Measurements from ENCODE around the gene KIRREL3.

KIRREL3 gene

DNA sequence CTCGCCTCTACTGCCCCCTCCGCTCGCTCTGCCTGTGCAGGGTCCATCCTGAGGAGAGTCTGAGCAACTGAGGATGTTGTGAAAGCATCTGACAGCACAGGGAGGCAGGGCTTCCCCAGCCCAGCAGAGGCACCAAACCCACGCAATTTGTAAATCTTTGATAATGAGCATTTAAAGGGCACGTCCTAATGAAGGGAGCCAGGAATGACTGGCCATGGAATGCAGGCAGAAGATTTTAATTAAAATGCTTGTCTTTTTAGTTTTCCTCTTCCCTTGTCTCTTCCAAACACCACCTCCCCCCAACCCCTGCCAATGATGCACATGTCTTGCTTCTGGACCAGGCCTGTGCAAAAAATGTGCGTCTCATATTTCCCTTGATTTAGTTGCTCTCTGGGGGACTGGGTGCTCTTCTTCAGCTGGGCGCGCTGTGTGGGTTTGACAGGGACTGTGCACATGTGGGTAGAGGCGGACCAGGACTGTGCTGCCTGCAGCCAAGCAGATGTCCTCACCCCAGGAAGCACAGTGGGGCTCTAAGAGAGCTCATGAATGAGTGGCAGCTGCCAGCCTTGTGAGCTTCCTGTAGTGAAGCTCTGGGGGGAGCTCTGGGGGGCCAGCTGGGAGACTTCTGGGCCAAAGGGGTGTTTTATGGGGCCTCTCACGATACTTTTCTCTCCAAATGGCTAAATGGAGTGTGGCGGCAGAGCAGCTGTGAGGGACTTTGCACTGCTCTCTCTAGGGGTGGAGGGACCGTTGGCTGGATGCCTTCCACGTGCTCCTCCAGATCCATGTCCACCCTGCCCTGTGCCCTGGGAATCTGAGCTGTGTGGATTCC is 371.6 kb downstream of the KIRREL3 start:
- TF ChIP-seq, protein P1, sequence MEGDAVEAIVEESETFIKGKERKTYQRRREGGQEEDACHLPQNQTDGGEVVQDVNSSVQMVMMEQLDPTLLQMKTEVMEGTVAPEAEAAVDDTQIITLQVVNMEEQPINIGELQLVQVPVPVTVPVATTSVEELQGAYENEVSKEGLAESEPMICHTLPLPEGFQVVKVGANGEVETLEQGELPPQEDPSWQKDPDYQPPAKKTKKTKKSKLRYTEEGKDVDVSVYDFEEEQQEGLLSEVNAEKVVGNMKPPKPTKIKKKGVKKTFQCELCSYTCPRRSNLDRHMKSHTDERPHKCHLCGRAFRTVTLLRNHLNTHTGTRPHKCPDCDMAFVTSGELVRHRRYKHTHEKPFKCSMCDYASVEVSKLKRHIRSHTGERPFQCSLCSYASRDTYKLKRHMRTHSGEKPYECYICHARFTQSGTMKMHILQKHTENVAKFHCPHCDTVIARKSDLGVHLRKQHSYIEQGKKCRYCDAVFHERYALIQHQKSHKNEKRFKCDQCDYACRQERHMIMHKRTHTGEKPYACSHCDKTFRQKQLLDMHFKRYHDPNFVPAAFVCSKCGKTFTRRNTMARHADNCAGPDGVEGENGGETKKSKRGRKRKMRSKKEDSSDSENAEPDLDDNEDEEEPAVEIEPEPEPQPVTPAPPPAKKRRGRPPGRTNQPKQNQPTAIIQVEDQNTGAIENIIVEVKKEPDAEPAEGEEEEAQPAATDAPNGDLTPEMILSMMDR (IDR thresholded peaks at IDR 0.05; ENCODE audit: low read depth, low read length, missing control alignments) = no peak
- H3K4me3 ChIP-seq (ENCODE audit: low read depth, low read length) = no peak overlapping the region
- no peak for DNase-seq (ENCODE audit: low read depth)

GRCh38 chr11:126628450-126628789 is 372.1 kb downstream of the KIRREL3 start:
- TF ChIP-seq, protein P1 (IDR thresholded peaks at IDR 0.05; ENCODE audit: low read depth, low read length, missing control alignments) = no peak
- no peak for DNase-seq (ENCODE audit: low read depth)
- no peak overlapping the region for H3K4me3 ChIP-seq (ENCODE audit: low read depth, low read length)

GRCh38 chr11:126627421-126627820 is 373.1 kb downstream of the KIRREL3 start:
- TF ChIP-seq, protein P1 (IDR thresholded peaks at IDR 0.05; ENCODE audit: low read depth, low read length, missing control alignments) = no peak
- no peak overlapping the region for H3K4me3 ChIP-seq (ENCODE audit: low read depth, low read length)
- DNase-seq (ENCODE audit: low read depth) = no peak

DNA sequence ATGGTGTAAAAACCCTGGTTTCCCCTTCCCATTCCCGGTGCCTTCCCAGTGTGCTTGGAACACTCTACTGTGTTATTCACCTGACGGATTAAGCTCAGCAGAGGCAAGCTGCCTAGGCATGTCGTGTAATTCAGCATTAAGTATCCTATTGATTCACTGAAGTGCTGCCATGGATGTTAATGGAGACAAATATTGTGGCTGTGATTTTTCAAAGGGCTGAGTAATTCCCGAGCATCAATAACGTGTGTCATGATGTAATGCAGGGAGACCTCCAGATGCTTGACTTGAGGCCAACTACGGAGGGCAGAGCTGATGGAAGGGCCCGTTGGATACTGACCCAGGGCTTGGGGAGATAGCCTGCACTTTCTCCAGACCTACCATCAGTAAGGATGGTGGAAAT is 376.1 kb downstream of the KIRREL3 start:
- no peak overlapping the region for H3K4me3 ChIP-seq (ENCODE audit: low read depth, low read length)
- TF ChIP-seq, protein P1 (IDR thresholded peaks at IDR 0.05; ENCODE audit: low read depth, low read length, missing control alignments) = no peak
- no peak for DNase-seq (ENCODE audit: low read depth)

GRCh38 chr11:126619516-126619915 is 381.1 kb downstream of the KIRREL3 start:
- no peak overlapping the region for H3K4me3 ChIP-seq (ENCODE audit: low read depth, low read length)
- TF ChIP-seq, protein P1 (IDR thresholded peaks at IDR 0.05; ENCODE audit: low read depth, low read length, missing control alignments) = no peak
- DNase-seq (ENCODE audit: low read depth) = no peak

DNA sequence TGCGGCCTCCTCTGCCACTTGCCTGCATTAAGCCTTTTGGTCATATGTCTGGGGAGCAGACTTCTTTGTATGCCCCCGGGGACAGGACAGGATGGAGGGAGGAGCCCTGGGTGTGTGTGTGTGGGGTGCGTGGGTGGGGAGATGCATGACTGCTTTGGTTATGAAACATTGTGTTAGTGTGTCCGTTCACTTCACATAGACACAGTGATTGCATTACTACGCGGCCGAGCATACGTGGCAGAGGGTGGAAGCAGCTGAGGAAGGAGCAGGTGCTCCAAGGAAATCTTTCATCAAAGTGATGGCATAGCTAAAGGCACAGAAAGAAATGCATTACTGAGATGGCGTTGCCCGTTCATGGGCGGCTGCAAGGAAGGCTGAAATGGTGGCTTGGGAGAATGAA is 384.7 kb downstream of the KIRREL3 start:
- H3K4me3 ChIP-seq (ENCODE audit: low read depth, low read length) = no peak overlapping the region

More for the DNA sequence above, 384.7 kb downstream of the KIRREL3 start:
- TF ChIP-seq, protein P1 (IDR thresholded peaks at IDR 0.05; ENCODE audit: low read depth, low read length, missing control alignments) = no peak
- DNase-seq (ENCODE audit: low read depth) = no peak
